WTC11 (cell line): ENCODE data around the gene ARHGAP15. TPM values are rescaled to one million over a fixed set of nuclear protein-coding genes. Genes with fewer than 3 reads are reported as not detected.

Experiments
- ATAC-seq: fragments of 200-7000 bp; cut with Tn5 transposase; 2 replicates; pipeline ENCODE4 v1.10.0; 2021; ENCODE audit warnings: mild to moderate bottlenecking, moderate library complexity
- CTCF ChIA-PET: fragments of 300-600 bp; sonication (Branson Sonifier 250); formaldehyde crosslinking; loops from one replicate; lab custom pipeline; 2021; ENCODE audit warnings: antibody characterized with exemption; lab: Charles Lee
- POLR2A ChIA-PET: fragments of 350-600 bp; sonication (Branson Sonifier 250); formaldehyde crosslinking; loops from one replicate; lab custom pipeline; 2021; ENCODE audit warnings: antibody characterized with exemption; lab: Charles Lee
- DNase-seq: peaks from one replicate; pipeline ENCODE4 v3.0.0; 2021; ENCODE audit warnings: low spot score
- H3K27ac Mint-ChIP-seq: 2 replicates; pipeline ENCODE4 v1.8.0; 2021; ENCODE audit warnings: mixed read lengths
- H3K27me3 Mint-ChIP-seq: 2 replicates; pipeline ENCODE4 v1.8.0; 2021; ENCODE audit warnings: low read depth, mild to moderate bottlenecking, moderate library complexity, mixed read lengths
- H3K36me3 Mint-ChIP-seq: 2 replicates; pipeline ENCODE4 v1.8.0; 2021; ENCODE audit warnings: mixed read lengths
- H3K4me1 Mint-ChIP-seq: 2 replicates; pipeline ENCODE4 v1.8.0; 2022; ENCODE audit warnings: mixed read lengths
- H3K4me3 Mint-ChIP-seq: 2 replicates; pipeline ENCODE4 v1.8.0; 2021; ENCODE audit warnings: mild to moderate bottlenecking, moderate library complexity, mixed read lengths
- H3K9me3 Mint-ChIP-seq: 2 replicates; pipeline ENCODE4 v1.8.0; 2021; ENCODE audit warnings: mixed read lengths
- AR ChIP-seq: fragments of 250-450 bp; sonication (Bioruptor Pico); IDR thresholded peaks from 2 replicates; pipeline ENCODE4 v1.9.0; 2021; ENCODE audit warnings: mild to moderate bottlenecking
- CREB1 ChIP-seq: sonication (generic); formaldehyde crosslinking; IDR thresholded peaks from 2 replicates; pipeline ENCODE4 v1.8.0; 2023; ENCODE audit warnings: mild to moderate bottlenecking, missing genetic modification reagents
- GRHL2 ChIP-seq: fragments of 250-450 bp; sonication (Bioruptor Pico); IDR thresholded peaks from 2 replicates; pipeline ENCODE4 v1.8.0; 2022; ENCODE audit warnings: mild to moderate bottlenecking, moderate library complexity; ENCODE audit not compliant: insufficient replicate concordance, severe bottlenecking
- GTF2I ChIP-seq: fragments of 250-450 bp; sonication (Bioruptor Pico); conservative IDR thresholded peaks from 2 replicates; pipeline ENCODE4 v1.4.0; 2021; ENCODE audit warnings: mild to moderate bottlenecking
- JAZF1 ChIP-seq: fragments of 250-450 bp; sonication (Bioruptor Pico); IDR thresholded peaks from 2 replicates; pipeline ENCODE4 v1.9.0; 2021; ENCODE audit warnings: moderate library complexity, mild to moderate bottlenecking, inconsistent platforms
- JUN ChIP-seq: sonication (generic); formaldehyde crosslinking; IDR thresholded peaks from 2 replicates; pipeline ENCODE4 v1.8.0; 2023; ENCODE audit warnings: mild to moderate bottlenecking, missing genetic modification reagents
- KAT7 ChIP-seq: sonication (generic); formaldehyde crosslinking; IDR thresholded peaks from 2 replicates; pipeline ENCODE4 v1.8.1; 2023; ENCODE audit warnings: missing genetic modification reagents, mild to moderate bottlenecking, borderline replicate concordance
- NR3C1 ChIP-seq: sonication (generic); formaldehyde crosslinking; conservative IDR thresholded peaks from 2 replicates; pipeline ENCODE4 v1.8.1; 2023; ENCODE audit warnings: low read depth, mild to moderate bottlenecking, missing genetic modification reagents
- TEAD1 ChIP-seq: sonication (generic); formaldehyde crosslinking; IDR thresholded peaks from 2 replicates; pipeline ENCODE4 v1.8.0; 2022; ENCODE audit warnings: mild to moderate bottlenecking, missing genetic modification reagents
- ZNF232 ChIP-seq: sonication (generic); formaldehyde crosslinking; IDR thresholded peaks from 2 replicates; pipeline ENCODE4 v1.8.0; 2022; ENCODE audit warnings: mild to moderate bottlenecking, missing genetic modification reagents
- ZNF317 ChIP-seq: sonication (generic); formaldehyde crosslinking; IDR thresholded peaks from 2 replicates; pipeline ENCODE4 v1.8.1; 2023; ENCODE audit warnings: low read depth, mild to moderate bottlenecking, moderate library complexity, missing genetic modification reagents, borderline replicate concordance
- total RNA-seq: library from RNA; stranded (reverse); gene quantifications from 3 replicates; pipeline ENCODE4 v1.2.3, GENCODE V29; 2021
- TF ChIP-seq, protein P1 (sequence below): sonication (generic); formaldehyde crosslinking; IDR thresholded peaks from 2 replicates; pipeline ENCODE4 v1.8.0; 2023; ENCODE audit warnings: missing genetic modification reagents, mild to moderate bottlenecking, borderline replicate concordance
- TF ChIP-seq, protein P2 (sequence below): sonication (generic); formaldehyde crosslinking; conservative IDR thresholded peaks from 2 replicates; pipeline ENCODE4 v1.8.1; 2023; ENCODE audit warnings: mild to moderate bottlenecking, low read depth, missing genetic modification reagents, moderate library complexity
- TF ChIP-seq, protein P3 (sequence below): sonication (generic); formaldehyde crosslinking; IDR thresholded peaks from 2 replicates; pipeline ENCODE4 v1.8.1; 2023; ENCODE audit warnings: mild to moderate bottlenecking, missing genetic modification reagents, moderate library complexity
- TF ChIP-seq, protein P4 (sequence below): sonication (generic); formaldehyde crosslinking; IDR thresholded peaks from 2 replicates; pipeline ENCODE4 v1.8.0; 2022; ENCODE audit warnings: missing genetic modification reagents
- TF ChIP-seq, protein P5 (sequence below): sonication (generic); formaldehyde crosslinking; IDR thresholded peaks from 2 replicates; pipeline ENCODE4 v1.8.1; 2022; ENCODE audit warnings: missing genetic modification reagents, borderline replicate concordance

ARHGAP15 gene
- total RNA-seq, 1 experiment from 2014 or later, result 0.28 TPM

- TF ChIP-seq GRHL2 (CRISPR knock-in tag), result no peak
- no peak for TF ChIP-seq CREB1
- TF ChIP-seq GTF2I (CRISPR knock-in tag), result no peak
- TF ChIP-seq KAT7 (CRISPR knock-in tag), result no peak
- TF ChIP-seq ZNF232 (CRISPR knock-in tag), result no peak
- no peak for TF ChIP-seq AR (CRISPR knock-in tag)
- TF ChIP-seq, protein P1, sequence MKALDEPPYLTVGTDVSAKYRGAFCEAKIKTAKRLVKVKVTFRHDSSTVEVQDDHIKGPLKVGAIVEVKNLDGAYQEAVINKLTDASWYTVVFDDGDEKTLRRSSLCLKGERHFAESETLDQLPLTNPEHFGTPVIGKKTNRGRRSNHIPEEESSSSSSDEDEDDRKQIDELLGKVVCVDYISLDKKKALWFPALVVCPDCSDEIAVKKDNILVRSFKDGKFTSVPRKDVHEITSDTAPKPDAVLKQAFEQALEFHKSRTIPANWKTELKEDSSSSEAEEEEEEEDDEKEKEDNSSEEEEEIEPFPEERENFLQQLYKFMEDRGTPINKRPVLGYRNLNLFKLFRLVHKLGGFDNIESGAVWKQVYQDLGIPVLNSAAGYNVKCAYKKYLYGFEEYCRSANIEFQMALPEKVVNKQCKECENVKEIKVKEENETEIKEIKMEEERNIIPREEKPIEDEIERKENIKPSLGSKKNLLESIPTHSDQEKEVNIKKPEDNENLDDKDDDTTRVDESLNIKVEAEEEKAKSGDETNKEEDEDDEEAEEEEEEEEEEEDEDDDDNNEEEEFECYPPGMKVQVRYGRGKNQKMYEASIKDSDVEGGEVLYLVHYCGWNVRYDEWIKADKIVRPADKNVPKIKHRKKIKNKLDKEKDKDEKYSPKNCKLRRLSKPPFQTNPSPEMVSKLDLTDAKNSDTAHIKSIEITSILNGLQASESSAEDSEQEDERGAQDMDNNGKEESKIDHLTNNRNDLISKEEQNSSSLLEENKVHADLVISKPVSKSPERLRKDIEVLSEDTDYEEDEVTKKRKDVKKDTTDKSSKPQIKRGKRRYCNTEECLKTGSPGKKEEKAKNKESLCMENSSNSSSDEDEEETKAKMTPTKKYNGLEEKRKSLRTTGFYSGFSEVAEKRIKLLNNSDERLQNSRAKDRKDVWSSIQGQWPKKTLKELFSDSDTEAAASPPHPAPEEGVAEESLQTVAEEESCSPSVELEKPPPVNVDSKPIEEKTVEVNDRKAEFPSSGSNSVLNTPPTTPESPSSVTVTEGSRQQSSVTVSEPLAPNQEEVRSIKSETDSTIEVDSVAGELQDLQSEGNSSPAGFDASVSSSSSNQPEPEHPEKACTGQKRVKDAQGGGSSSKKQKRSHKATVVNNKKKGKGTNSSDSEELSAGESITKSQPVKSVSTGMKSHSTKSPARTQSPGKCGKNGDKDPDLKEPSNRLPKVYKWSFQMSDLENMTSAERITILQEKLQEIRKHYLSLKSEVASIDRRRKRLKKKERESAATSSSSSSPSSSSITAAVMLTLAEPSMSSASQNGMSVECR (CRISPR knock-in tag), result no peak
- no peak for TF ChIP-seq JAZF1 (CRISPR knock-in tag)
- no peak for TF ChIP-seq JUN
Measured at GRCh38 chr2:143333168-143333791, 204.1 kb downstream of the ARHGAP15 start (continued).

- Mint-ChIP-seq H3K27me3 (no peaks in the 10 kb centered on the region), H3K4me1 (0 out of 2 replicates have a peak, but pooled peaks cover 4% of the 10 kb centered on the region), H3K9me3 (no peaks in the 10 kb centered on the region), H3K36me3 (no peaks in the 10 kb centered on the region), H3K4me3 (no peak overlapping the region), H3K27ac (no peak overlapping the region)
- ChIA-PET CTCF (no interaction called here), POLR2A (no interaction called here)
- no peak for DNase-seq
- ATAC-seq, result no peak
- TF ChIP-seq, protein P2, sequence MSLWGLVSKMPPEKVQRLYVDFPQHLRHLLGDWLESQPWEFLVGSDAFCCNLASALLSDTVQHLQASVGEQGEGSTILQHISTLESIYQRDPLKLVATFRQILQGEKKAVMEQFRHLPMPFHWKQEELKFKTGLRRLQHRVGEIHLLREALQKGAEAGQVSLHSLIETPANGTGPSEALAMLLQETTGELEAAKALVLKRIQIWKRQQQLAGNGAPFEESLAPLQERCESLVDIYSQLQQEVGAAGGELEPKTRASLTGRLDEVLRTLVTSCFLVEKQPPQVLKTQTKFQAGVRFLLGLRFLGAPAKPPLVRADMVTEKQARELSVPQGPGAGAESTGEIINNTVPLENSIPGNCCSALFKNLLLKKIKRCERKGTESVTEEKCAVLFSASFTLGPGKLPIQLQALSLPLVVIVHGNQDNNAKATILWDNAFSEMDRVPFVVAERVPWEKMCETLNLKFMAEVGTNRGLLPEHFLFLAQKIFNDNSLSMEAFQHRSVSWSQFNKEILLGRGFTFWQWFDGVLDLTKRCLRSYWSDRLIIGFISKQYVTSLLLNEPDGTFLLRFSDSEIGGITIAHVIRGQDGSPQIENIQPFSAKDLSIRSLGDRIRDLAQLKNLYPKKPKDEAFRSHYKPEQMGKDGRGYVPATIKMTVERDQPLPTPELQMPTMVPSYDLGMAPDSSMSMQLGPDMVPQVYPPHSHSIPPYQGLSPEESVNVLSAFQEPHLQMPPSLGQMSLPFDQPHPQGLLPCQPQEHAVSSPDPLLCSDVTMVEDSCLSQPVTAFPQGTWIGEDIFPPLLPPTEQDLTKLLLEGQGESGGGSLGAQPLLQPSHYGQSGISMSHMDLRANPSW (CRISPR knock-in tag), result no peak
- TF ChIP-seq, protein P3, sequence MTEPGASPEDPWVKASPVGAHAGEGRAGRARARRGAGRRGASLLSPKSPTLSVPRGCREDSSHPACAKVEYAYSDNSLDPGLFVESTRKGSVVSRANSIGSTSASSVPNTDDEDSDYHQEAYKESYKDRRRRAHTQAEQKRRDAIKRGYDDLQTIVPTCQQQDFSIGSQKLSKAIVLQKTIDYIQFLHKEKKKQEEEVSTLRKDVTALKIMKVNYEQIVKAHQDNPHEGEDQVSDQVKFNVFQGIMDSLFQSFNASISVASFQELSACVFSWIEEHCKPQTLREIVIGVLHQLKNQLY (CRISPR knock-in tag), result no peak
- TF ChIP-seq, protein P4, sequence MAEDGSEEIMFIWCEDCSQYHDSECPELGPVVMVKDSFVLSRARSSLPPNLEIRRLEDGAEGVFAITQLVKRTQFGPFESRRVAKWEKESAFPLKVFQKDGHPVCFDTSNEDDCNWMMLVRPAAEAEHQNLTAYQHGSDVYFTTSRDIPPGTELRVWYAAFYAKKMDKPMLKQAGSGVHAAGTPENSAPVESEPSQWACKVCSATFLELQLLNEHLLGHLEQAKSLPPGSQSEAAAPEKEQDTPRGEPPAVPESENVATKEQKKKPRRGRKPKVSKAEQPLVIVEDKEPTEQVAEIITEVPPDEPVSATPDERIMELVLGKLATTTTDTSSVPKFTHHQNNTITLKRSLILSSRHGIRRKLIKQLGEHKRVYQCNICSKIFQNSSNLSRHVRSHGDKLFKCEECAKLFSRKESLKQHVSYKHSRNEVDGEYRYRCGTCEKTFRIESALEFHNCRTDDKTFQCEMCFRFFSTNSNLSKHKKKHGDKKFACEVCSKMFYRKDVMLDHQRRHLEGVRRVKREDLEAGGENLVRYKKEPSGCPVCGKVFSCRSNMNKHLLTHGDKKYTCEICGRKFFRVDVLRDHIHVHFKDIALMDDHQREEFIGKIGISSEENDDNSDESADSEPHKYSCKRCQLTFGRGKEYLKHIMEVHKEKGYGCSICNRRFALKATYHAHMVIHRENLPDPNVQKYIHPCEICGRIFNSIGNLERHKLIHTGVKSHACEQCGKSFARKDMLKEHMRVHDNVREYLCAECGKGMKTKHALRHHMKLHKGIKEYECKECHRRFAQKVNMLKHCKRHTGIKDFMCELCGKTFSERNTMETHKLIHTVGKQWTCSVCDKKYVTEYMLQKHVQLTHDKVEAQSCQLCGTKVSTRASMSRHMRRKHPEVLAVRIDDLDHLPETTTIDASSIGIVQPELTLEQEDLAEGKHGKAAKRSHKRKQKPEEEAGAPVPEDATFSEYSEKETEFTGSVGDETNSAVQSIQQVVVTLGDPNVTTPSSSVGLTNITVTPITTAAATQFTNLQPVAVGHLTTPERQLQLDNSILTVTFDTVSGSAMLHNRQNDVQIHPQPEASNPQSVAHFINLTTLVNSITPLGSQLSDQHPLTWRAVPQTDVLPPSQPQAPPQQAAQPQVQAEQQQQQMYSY (CRISPR knock-in tag), result no peak
- TF ChIP-seq ZNF232 (CRISPR knock-in tag) (no peak), ZNF317 (no peak), NR3C1 (CRISPR knock-in tag) (no peak), TEAD1 (CRISPR knock-in tag) (no peak)
- TF ChIP-seq, protein P5, sequence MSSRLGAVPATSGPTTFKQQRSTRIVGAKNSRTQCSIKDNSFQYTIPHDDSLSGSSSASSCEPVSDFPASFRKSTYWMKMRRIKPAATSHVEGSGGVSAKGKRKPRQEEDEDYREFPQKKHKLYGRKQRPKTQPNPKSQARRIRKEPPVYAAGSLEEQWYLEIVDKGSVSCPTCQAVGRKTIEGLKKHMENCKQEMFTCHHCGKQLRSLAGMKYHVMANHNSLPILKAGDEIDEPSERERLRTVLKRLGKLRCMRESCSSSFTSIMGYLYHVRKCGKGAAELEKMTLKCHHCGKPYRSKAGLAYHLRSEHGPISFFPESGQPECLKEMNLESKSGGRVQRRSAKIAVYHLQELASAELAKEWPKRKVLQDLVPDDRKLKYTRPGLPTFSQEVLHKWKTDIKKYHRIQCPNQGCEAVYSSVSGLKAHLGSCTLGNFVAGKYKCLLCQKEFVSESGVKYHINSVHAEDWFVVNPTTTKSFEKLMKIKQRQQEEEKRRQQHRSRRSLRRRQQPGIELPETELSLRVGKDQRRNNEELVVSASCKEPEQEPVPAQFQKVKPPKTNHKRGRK (CRISPR knock-in tag), result no peak
Measured at GRCh38 chr2:143333847-143334246, 204.6 kb downstream of the ARHGAP15 start.
